Gastrocnemius medialis (tissue), 4 donors: ENCODE measurements around the gene CD300E. TPM values are rescaled to one million over a fixed set of nuclear protein-coding genes. Genes with fewer than 3 reads are reported as not detected.

Source experiments
- ATAC-seq, 2 donors: fragments of 150-250 bp; one replicate each; pipeline ENCODE4 v1.9.1; 2016
- DNase-seq, 2 donors: peaks; one replicate each; pipeline ENCODE4 v3.0.0-alpha.2; 2019
- H3K27ac ChIP-seq, 4 donors: fragments of 200-600 bp; sonication (generic); 1 replicate in 1 of 4; 2 replicates in 3 of 4; pipeline ENCODE4 v1.5.1; 2016 to 2018; ENCODE audit warnings: mild to moderate bottlenecking in 2 of 4, moderate library complexity in 1 of 4
- H3K27me3 ChIP-seq, 3 donors: fragments of 200-600 bp; sonication (generic) in 2 of 3; 1 replicate in 1 of 3; 2 replicates in 2 of 3; pipeline versions ENCODE4 v1.5.1 to v1.6.0; 2016 to 2019; ENCODE audit warnings: mild to moderate bottlenecking in 1 of 3, moderate library complexity in 1 of 3
- H3K36me3 ChIP-seq, 2 donors: fragments of 200-600 bp; sonication (generic) in 1 of 2; one replicate each; pipeline ENCODE4 v1.5.1; 2017 to 2018
- H3K4me1 ChIP-seq, 2 donors: fragments of 200-600 bp; sonication (generic) in 1 of 2; one replicate each; pipeline ENCODE4 v1.5.1; 2016 to 2017; ENCODE audit warnings: mild to moderate bottlenecking in 2 of 2
- H3K4me3 ChIP-seq, 4 donors: fragments of 200-600 bp; sonication (generic) in 3 of 4; 1 replicate in 1 of 4; 2 replicates in 3 of 4; pipeline ENCODE4 v1.5.1; 2016 to 2019; ENCODE audit warnings: mild to moderate bottlenecking in 2 of 4
- H3K9me3 ChIP-seq, 3 donors: fragments of 200-600 bp; sonication (generic) in 2 of 3; 1 replicate in 1 of 3; 2 replicates in 2 of 3; pipeline ENCODE4 v1.5.1; 2016 to 2019
- CTCF ChIP-seq, 5 experiments: fragments of 450-650 bp in 3 of 5; fragments of 200-600 bp in 2 of 5; sonication (generic) in 2 of 5; IDR thresholded peaks in 4 of 5; conservative IDR thresholded peaks in 1 of 5; 1 replicate in 4 of 5; 2 replicates in 1 of 5; pipeline ENCODE4 v1.5.1; 2016 to 2019; ENCODE audit warnings: antibody characterized with exemption in 5 of 5, mild to moderate bottlenecking in 3 of 5, moderate library complexity in 3 of 5
- POLR2A ChIP-seq, 2 donors: fragments of 450-650 bp; IDR thresholded peaks; one replicate each; pipeline ENCODE4 v1.6.1; 2017; ENCODE audit warnings: antibody characterized with exemption in 2 of 2, mild to moderate bottlenecking in 2 of 2, moderate library complexity in 2 of 2
- in situ Hi-C, 4 donors: fragments of 200-750 bp; cut with MboI; loops; one replicate each; pipeline versions ENCODE4 v1.15.0 to v1.8.0; 2017; ENCODE audit warnings: low sequenced_read_pairs in 4 of 4
- intact Hi-C: fragments of 100-400 bp; cut with DNase I; formaldehyde crosslinking; loops from one replicate; pipeline ENCODE4 v1.15.1; 2023; ENCODE audit warnings: low total_unique reads
- total RNA-seq, 4 donors: library from RNA; depleted of rRNA; stranded (reverse); fragments of >200 nt; gene quantifications; one replicate each; pipeline versions ENCODE4 v1.1.0 to v1.2.3, GENCODE V29; 2016

The CD300E gene
- total RNA-seq, 4 donors from 2014 or later = 0.26 to 0.91 TPM; not detected in 2

- no peaks in the 10 kb centered on the region for H3K36me3 ChIP-seq
- H3K9me3 ChIP-seq = no peaks in the 10 kb centered on the region
- in situ Hi-C loops = no loop called here
- intact Hi-C loops = loop anchor here (10.0 kb wide), 1 partner anchor 190 kb away; no protein-coding TSS in a partner anchor
- peaks cover 0 to 12% (median 0%) of the 10 kb centered on the region in 3 donors for H3K27me3 ChIP-seq
- ATAC-seq = no peak
- TF ChIP-seq POLR2A (IDR thresholded peaks at IDR 0.05) (no peak), CTCF (IDR thresholded peaks at IDR 0.05 in 4 of 5, conservative IDR thresholded peaks at IDR 0.05 in 1 of 5) (no peak)
- DNase-seq = no peak
- H3K4me1 ChIP-seq = no peaks in the 10 kb centered on the region
- no peak overlapping the region for H3K27ac ChIP-seq
- H3K4me3 ChIP-seq = no peak overlapping the region
Observed at GRCh38 chr17:74565126-74565525, 58.4 kb downstream of the CD300E start.

DNA sequence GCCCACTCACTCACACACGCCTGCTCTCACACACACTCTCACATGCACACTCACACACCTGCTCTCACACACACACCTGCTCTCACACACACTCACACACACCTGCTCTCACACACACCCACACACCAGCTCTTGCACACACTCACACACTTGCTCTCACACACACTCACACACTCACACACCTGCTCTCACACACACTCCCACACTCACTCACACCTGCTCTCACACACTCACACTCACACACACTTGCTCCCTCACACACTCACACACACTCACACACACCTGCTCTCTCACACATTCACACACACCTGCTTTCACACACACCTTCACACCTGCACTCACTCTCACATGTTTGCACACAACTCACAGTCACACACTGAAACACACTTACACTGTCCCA, 60.2 kb downstream of the CD300E start:
- Histone ChIP-seq H3K4me1 (no peaks in the 10 kb centered on the region), H3K27me3 (peaks cover 0 to 12% (median 0%) of the 10 kb centered on the region in 3 donors), H3K36me3 (no peaks in the 10 kb centered on the region), H3K4me3 (no peak overlapping the region), H3K9me3 (no peaks in the 10 kb centered on the region), H3K27ac (no peak overlapping the region)
- in situ Hi-C loops = no loop called here
- intact Hi-C loops = loop anchor here (10.0 kb wide), 1 partner anchor 191 kb away; no protein-coding TSS in a partner anchor
- DNase-seq (no peak), ATAC-seq (no peak)
- TF ChIP-seq CTCF (IDR thresholded peaks at IDR 0.05 in 4 of 5, conservative IDR thresholded peaks at IDR 0.05 in 1 of 5) (no peak), POLR2A (IDR thresholded peaks at IDR 0.05) (no peak)

DNA sequence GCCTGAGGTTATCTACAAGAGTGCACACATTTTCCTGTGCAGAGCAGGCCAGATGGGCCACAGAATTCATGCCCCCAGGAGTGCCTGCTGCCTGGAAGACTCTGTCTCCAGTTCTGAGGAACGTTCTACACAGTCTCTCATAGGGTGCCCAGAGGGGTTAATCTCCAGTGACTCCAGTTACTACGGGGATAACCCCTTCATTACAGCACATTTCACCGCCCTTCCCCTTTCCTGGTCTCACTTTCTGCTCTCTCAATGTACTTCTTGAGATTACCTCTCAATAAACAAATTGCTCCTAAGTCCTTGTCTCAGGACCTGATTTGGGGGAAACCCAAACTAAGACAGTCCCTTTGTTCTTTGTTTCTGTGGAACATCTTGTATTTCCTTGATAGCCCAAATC, 62.0 kb downstream of the CD300E start:
- in situ Hi-C loops (no loop called here), intact Hi-C loops (loop anchor here (10.0 kb wide), 1 partner anchor 193 kb away; no protein-coding TSS in a partner anchor)
- Histone ChIP-seq H3K36me3 (no peaks in the 10 kb centered on the region), H3K27ac (no peak overlapping the region), H3K4me3 (no peak overlapping the region), H3K9me3 (no peaks in the 10 kb centered on the region), H3K4me1 (no peaks in the 10 kb centered on the region), H3K27me3 (peaks cover 0 to 12% (median 0%) of the 10 kb centered on the region in 3 donors)
- DNase-seq = no peak
- ATAC-seq = no peak
- no peak for TF ChIP-seq POLR2A (IDR thresholded peaks at IDR 0.05)
- TF ChIP-seq CTCF (IDR thresholded peaks at IDR 0.05 in 4 of 5, conservative IDR thresholded peaks at IDR 0.05 in 1 of 5) = no peak

Other genes with a start within 250 kb of the CD300E start
- gene GPRC5C, start 191.7 kb downstream of the CD300E start, total RNA-seq = 100 to 1,000 TPM in 3 of 4 donors, 10 to 100 TPM in 1; 80.4 to 138 (median 127) TPM
- 1 to 10 TPM in 2 of 4 donors, not detected in 2; 1.4 to 2.5 TPM for gene CD300A, start 157.1 kb downstream of the CD300E start, total RNA-seq
- gene CD300LB, start 92.3 kb downstream of the CD300E start, total RNA-seq = under 1 TPM in 1 of 4 donors, not detected in 3; 0.16 TPM
- under 1 TPM in 1 of 4 donors, not detected in 3; 0.16 TPM for gene CD300C, start 77.6 kb downstream of the CD300E start, total RNA-seq
- not detected for gene CD300H, start 56.2 kb downstream of the CD300E start, total RNA-seq
- not detected for gene CD300LD, start 31.5 kb downstream of the CD300E start, total RNA-seq
- not detected for gene CD300LF, start 89.2 kb upstream of the CD300E start, total RNA-seq
- gene RAB37, start 113.5 kb upstream of the CD300E start, total RNA-seq = 1 to 10 TPM in 1 of 4 donors, under 1 TPM in 3; 0.24 to 3.7 (median 0.43) TPM
- gene NHERF1, start 124.9 kb upstream of the CD300E start, total RNA-seq = 1 to 10 TPM; 3.8 to 5.6 (median 5.5) TPM
- gene NAT9, start 152.6 kb upstream of the CD300E start, total RNA-seq = 10 to 100 TPM in 3 of 4 donors, 1 to 10 TPM in 1; 7.7 to 27.4 (median 14.5) TPM
- 1 to 10 TPM in 2 of 4 donors, not detected in 2; 1.2 to 1.5 TPM for gene GRIN2C, start 236.1 kb upstream of the CD300E start, total RNA-seq
- gene FDXR, start 249.3 kb upstream of the CD300E start, total RNA-seq = 1 to 10 TPM; 2.1 to 6.0 (median 3.2) TPM